ENCODE measurements around the gene HADH. TPM values are rescaled to one million over a fixed set of nuclear protein-coding genes. Genes with fewer than 3 reads are reported as not detected.
"Not testable (repeated sequence)": the region's sequence is repeated elsewhere in the genome, so short reads cannot be mapped to it uniquely, and the experiment has no call there.

Gene HADH
- total RNA-seq, 1 experiment from 2014 or later: 10.8 TPM

- no peak overlapping the region for H3K27ac ChIP-seq (ENCODE audit: low read length)
- DNase-seq: peak; percentile 65
- no TSS peak for BruUV-seq (replicated peaks)
Observed at GRCh38 chr4:108008721-108009120, 19.0 kb downstream of the HADH start.

GRCh38 chr4:108010167-108010566 is 20.5 kb downstream of the HADH start:
- no peak overlapping the region for H2AFZ ChIP-seq (ENCODE audit: low read length)
- 0 out of 2 replicates have a peak, but pooled peaks cover 6% of the 10 kb centered on the region for H3K79me2 ChIP-seq (ENCODE audit: low read length)
- no peaks in the 10 kb centered on the region for H4K20me1 ChIP-seq (ENCODE audit: low read length)
- H3K27ac ChIP-seq (ENCODE audit: low read length): no peak overlapping the region
- TF ChIP-seq EZH2phosphoT487 (IDR thresholded peaks at IDR 0.05; ENCODE audit: borderline replicate concordance, low read length): no peak
- TF ChIP-seq EZH2 (IDR thresholded peaks at IDR 0.05; ENCODE audit: low read length, unreplicated experiment): no peak
- no peak for TF ChIP-seq CTCF (conservative IDR thresholded peaks at IDR 0.05; ENCODE audit: low read depth, low read length)
- no TSS peak for BruUV-seq (replicated peaks)
- no peak overlapping the region for H3K9ac ChIP-seq (ENCODE audit: low read length)
- no peaks in the 10 kb centered on the region for H3K9me2 ChIP-seq (replicated peaks; ENCODE audit: low read length)
- no peak overlapping the region for H3K4me3 ChIP-seq (ENCODE audit: low read length)
- peak; percentile 45 for ATAC-seq
- intact Hi-C loops (cut with micrococcal nuclease): no loop called here
- no peak overlapping the region for H3K4me2 ChIP-seq (ENCODE audit: low read length)
- ChIA-PET CTCF (no interaction called here), POLR2A (ENCODE audit: unreplicated experiment) (no interaction called here)
- no peaks in the 10 kb centered on the region; the same call in 1 of the 2 replicates for H3K36me3 ChIP-seq (ENCODE audit: low read depth, low read length)
- peak; percentile 39 for DNase-seq
- H3F3A ChIP-seq (ENCODE audit: low read length, unreplicated experiment): no peaks in the 10 kb centered on the region
- H3K4me1 ChIP-seq (ENCODE audit: insufficient read depth, low read length): peaks cover 11% of the 10 kb centered on the region; the same call in 1 of the 2 replicates
- H3K9me3 ChIP-seq (ENCODE audit: low read length): no peaks in the 10 kb centered on the region
- H3K27me3 ChIP-seq (ENCODE audit: low read length): no peaks in the 10 kb centered on the region

More at GRCh38 chr4:108008721-108009120, 19.0 kb downstream of the HADH start:
- CTCF ChIA-PET: no interaction called here
- H3K4me2 ChIP-seq (ENCODE audit: low read length): no peak overlapping the region
- TF ChIP-seq EZH2 (IDR thresholded peaks at IDR 0.05; ENCODE audit: low read length, unreplicated experiment) (no peak), CTCF (conservative IDR thresholded peaks at IDR 0.05; ENCODE audit: low read depth, low read length) (no peak), EZH2phosphoT487 (IDR thresholded peaks at IDR 0.05; ENCODE audit: borderline replicate concordance, low read length) (no peak)
- H3K9me2 ChIP-seq (replicated peaks; ENCODE audit: low read length): no peaks in the 10 kb centered on the region
- no peaks in the 10 kb centered on the region for H3K27me3 ChIP-seq (ENCODE audit: low read length)
- no peak overlapping the region for H3K9ac ChIP-seq (ENCODE audit: low read length)
- H2AFZ ChIP-seq (ENCODE audit: low read length): no peak overlapping the region
- no peak overlapping the region for H3K4me3 ChIP-seq (ENCODE audit: low read length)
- H3K4me1 ChIP-seq (ENCODE audit: insufficient read depth, low read length): peaks cover 11% of the 10 kb centered on the region; the same call in 1 of the 2 replicates
- no peaks in the 10 kb centered on the region; the same call in 1 of the 2 replicates for H3K36me3 ChIP-seq (ENCODE audit: low read depth, low read length)
- no peaks in the 10 kb centered on the region for H3K9me3 ChIP-seq (ENCODE audit: low read length)
- intact Hi-C loops (cut with micrococcal nuclease): no loop called here
- H3F3A ChIP-seq (ENCODE audit: low read length, unreplicated experiment): no peaks in the 10 kb centered on the region
- POLR2A ChIA-PET (ENCODE audit: unreplicated experiment): no interaction called here
- H3K79me2 ChIP-seq (ENCODE audit: low read length): 0 out of 2 replicates have a peak, but pooled peaks cover 6% of the 10 kb centered on the region
- no peak for ATAC-seq
- H4K20me1 ChIP-seq (ENCODE audit: low read length): no peaks in the 10 kb centered on the region

- H2AFZ ChIP-seq (ENCODE audit: low read length); H3K4me2 ChIP-seq (ENCODE audit: low read length); ATAC-seq; H3K27me3 ChIP-seq (ENCODE audit: low read length); CTCF ChIA-PET; H4K20me1 ChIP-seq (ENCODE audit: low read length); H3K9me3 ChIP-seq (ENCODE audit: low read length); H3K9me2 ChIP-seq (replicated peaks; ENCODE audit: low read length); H3K27ac ChIP-seq (ENCODE audit: low read length); intact Hi-C loops (cut with micrococcal nuclease); H3K4me3 ChIP-seq (ENCODE audit: low read length); H3K9ac ChIP-seq (ENCODE audit: low read length); DNase-seq; BruUV-seq (replicated peaks); POLR2A ChIA-PET (ENCODE audit: unreplicated experiment); H3F3A ChIP-seq (ENCODE audit: low read length, unreplicated experiment); H3K79me2 ChIP-seq (ENCODE audit: low read length); H3K36me3 ChIP-seq (ENCODE audit: low read depth, low read length): not testable (repeated sequence)
- peaks cover 11% of the 10 kb centered on the region; the same call in 1 of the 2 replicates for H3K4me1 ChIP-seq (ENCODE audit: insufficient read depth, low read length)
Observed at GRCh38 chr4:108012382-108012781, 22.7 kb downstream of the HADH start.
